GM23248 (cell line): ENCODE measurements around the gene MBNL1.

Experiments
- EZH2 ChIP-seq: fragments of 200-600 bp; sonication (generic); IDR thresholded peaks from 2 replicates; pipeline ENCODE4 v1.6.1; 2018; ENCODE audit warnings: antibody characterized with exemption, mild to moderate bottlenecking; ENCODE audit not compliant: insufficient read depth, poor library complexity, severe bottlenecking
- EZH2phosphoT487 ChIP-seq: fragments of 200-600 bp; sonication (generic); IDR thresholded peaks from 2 replicates; pipeline ENCODE4 v1.6.1; 2018; ENCODE audit warnings: antibody characterized with exemption, moderate library complexity, mild to moderate bottlenecking, low read depth; ENCODE audit not compliant: insufficient read depth

DNA sequence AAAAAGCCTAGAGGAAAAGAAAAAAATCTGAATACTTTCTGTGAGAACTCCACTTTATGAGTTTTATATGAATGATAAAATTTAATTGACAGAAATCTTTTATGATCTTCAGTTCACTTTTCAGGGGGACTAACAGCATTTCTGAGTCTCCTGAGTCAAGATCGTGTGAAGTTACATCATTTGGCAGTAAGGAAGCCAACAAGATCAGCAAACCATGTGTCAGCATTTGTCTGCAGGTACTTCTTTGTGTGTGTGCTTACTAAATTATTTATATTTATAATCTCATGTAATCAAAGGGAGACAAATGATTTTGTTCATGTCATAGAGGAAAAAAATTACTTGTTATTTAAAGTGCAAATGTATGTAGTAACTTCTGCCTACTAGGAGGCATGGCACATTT, 217.6 kb downstream of the MBNL1 start:
- TF ChIP-seq EZH2, result no peak
- no peak for TF ChIP-seq EZH2phosphoT487
